Measurements from ENCODE around the gene DYSF.

DNA sequence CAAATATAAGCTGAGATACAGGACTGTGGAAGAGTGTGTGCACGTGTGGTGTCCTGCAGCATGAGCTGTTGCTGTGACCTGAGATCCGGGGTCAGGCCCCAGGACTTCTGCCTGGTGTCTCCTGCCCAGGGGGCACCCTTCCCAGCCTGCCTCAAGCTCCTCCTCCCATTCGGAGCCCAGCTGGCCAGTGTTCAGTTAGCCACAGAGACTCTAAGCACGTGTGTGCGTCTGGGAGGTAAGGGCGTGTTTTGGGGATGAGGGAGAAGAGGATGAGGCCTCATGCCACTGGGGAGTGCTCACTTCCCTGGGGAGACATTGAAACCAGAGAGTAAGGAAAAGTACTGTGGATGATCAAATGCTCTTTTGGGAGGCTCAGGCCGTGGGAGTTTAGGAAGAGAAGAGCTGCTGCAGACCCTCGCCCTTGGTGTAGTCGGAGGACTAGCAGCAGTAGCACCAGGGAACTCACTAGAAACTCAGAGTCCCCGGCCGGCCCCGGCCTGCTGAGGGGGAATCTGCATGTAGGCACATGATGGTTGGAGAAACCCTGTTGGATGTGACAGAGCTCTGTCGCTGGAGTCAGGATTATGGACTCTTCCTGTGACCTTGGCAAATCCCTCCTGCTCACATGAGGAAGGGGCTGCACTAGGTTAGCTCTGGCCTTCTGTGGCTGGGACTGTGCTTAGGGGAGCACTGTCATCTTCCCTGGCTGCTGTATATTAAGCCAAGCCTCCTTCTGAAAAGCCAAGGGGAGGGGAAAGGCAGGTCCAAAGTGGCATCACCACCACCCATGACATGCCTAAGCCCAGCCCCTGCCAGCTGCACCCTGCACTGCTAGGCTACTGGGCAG is 231.1 kb downstream of the DYSF start:
- TF ChIP-seq, protein P1, sequence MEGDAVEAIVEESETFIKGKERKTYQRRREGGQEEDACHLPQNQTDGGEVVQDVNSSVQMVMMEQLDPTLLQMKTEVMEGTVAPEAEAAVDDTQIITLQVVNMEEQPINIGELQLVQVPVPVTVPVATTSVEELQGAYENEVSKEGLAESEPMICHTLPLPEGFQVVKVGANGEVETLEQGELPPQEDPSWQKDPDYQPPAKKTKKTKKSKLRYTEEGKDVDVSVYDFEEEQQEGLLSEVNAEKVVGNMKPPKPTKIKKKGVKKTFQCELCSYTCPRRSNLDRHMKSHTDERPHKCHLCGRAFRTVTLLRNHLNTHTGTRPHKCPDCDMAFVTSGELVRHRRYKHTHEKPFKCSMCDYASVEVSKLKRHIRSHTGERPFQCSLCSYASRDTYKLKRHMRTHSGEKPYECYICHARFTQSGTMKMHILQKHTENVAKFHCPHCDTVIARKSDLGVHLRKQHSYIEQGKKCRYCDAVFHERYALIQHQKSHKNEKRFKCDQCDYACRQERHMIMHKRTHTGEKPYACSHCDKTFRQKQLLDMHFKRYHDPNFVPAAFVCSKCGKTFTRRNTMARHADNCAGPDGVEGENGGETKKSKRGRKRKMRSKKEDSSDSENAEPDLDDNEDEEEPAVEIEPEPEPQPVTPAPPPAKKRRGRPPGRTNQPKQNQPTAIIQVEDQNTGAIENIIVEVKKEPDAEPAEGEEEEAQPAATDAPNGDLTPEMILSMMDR (IDR thresholded peaks at IDR 0.05) = no peak
- no peak for TF ChIP-seq POLR2AphosphoS5 (IDR thresholded peaks at IDR 0.05)
- no peak for TF ChIP-seq POLR2A (IDR thresholded peaks at IDR 0.05)
- TF ChIP-seq EP300 (IDR thresholded peaks at IDR 0.05; ENCODE audit: low read depth) = no peak

All from transverse colon (tissue), 4 donors.